K562 (cell line): Measurements from ENCODE around the gene SOS1. TPM values are rescaled to one million over a fixed set of nuclear protein-coding genes. Genes with fewer than 3 reads are reported as not detected.
A peak's percentile ranks its signal among the peaks of the same experiment; 100 is the strongest.

Source experiments
- DMBX1 ChIP-seq: fragments of 250-450 bp; sonication (Bioruptor Pico); IDR thresholded peaks from 2 replicates; pipeline ENCODE4 v1.8.0; 2022; ENCODE audit warnings: inconsistent platforms, mild to moderate bottlenecking, moderate library complexity, borderline replicate concordance
- EGR1 ChIP-seq: fragments of 450-650 bp; conservative IDR thresholded peaks from 2 replicates; pipeline ENCODE4 v1.6.1; 2017; ENCODE audit warnings: mild to moderate bottlenecking
- ELF2 ChIP-seq: fragments of 250-450 bp; sonication (Bioruptor Pico); IDR thresholded peaks from 2 replicates; pipeline ENCODE4 v1.5.0; 2021; ENCODE audit warnings: mild to moderate bottlenecking
- GATA2 ChIP-seq: sonication (generic); formaldehyde crosslinking; IDR thresholded peaks from 2 replicates; pipeline ENCODE4 v1.4.0; 2020; ENCODE audit warnings: mild to moderate bottlenecking, missing genetic modification reagents
- KDM2B ChIP-seq: fragments of 250-450 bp; sonication (Bioruptor Pico); IDR thresholded peaks from 2 replicates; pipeline ENCODE4 v1.8.0; 2021; ENCODE audit warnings: mild to moderate bottlenecking, moderate library complexity
- KLF16 ChIP-seq: IDR thresholded peaks from 2 replicates; pipeline ENCODE4 v1.6.1; 2016; ENCODE audit warnings: antibody characterized with exemption
- MAFK ChIP-seq: IDR thresholded peaks from 2 replicates; pipeline ENCODE4 v1.6.1; 2011; ENCODE audit warnings: low read length, improper control_type of control experiment
- MCM7 ChIP-seq, 2 experiments: fragments of 450-650 bp; IDR thresholded peaks; 2 replicates each; pipeline ENCODE4 v1.6.1; 2016 to 2018
- RFX1 ChIP-seq: fragments of 450-650 bp; IDR thresholded peaks from 2 replicates; pipeline ENCODE4 v1.6.1; 2016; ENCODE audit warnings: mild to moderate bottlenecking, moderate library complexity
- RFX5 ChIP-seq: IDR thresholded peaks from 2 replicates; pipeline ENCODE4 v1.6.1; 2011; ENCODE audit warnings: low read depth, mild to moderate bottlenecking, improper control_type of control experiment, low read length
- RNF2 ChIP-seq: sonication (generic); IDR thresholded peaks from 2 replicates; pipeline ENCODE4 v1.6.1; 2016
- SP2 ChIP-seq: IDR thresholded peaks from 2 replicates; pipeline ENCODE4 v1.6.1; 2011; ENCODE audit warnings: mild to moderate bottlenecking, low read depth, low read length, moderate library complexity; ENCODE audit not compliant: poor library complexity, severe bottlenecking; ENCODE audit errors: extremely low read depth
- TAF15 ChIP-seq: fragments of 200-400 bp; formaldehyde crosslinking; IDR thresholded peaks from 2 replicates; pipeline ENCODE4 v1.6.1; 2017; ENCODE audit warnings: mild to moderate bottlenecking, low read depth, low read length, moderate library complexity
- TCF7L2 ChIP-seq: fragments of 150-350 bp; IDR thresholded peaks from 2 replicates; pipeline ENCODE4 v1.6.1; 2016; ENCODE audit warnings: low read depth, mild to moderate bottlenecking, low read length, moderate library complexity
- YY1 ChIP-seq, 3 experiments: IDR thresholded peaks; 2 replicates each; pipeline ENCODE4 v1.6.1; 2011; ENCODE audit warnings: low read length in 2 of 3, mild to moderate bottlenecking in 2 of 3, moderate library complexity in 2 of 3, borderline replicate concordance in 1 of 3, control low read depth in 1 of 3, low read depth in 1 of 3; ENCODE audit not compliant: insufficient read depth in 3 of 3, insufficient replicate concordance in 2 of 3, control insufficient read depth in 1 of 3, insufficient read length in 1 of 3; ENCODE audit errors: extremely low read depth in 1 of 3
- ZBTB7A ChIP-seq: IDR thresholded peaks from 2 replicates; pipeline ENCODE4 v1.6.1; 2011; ENCODE audit warnings: low read depth, mild to moderate bottlenecking, low read length, moderate library complexity, borderline replicate concordance; ENCODE audit not compliant: control insufficient read depth
- ZFP1 ChIP-seq: fragments of 450-650 bp; formaldehyde crosslinking; IDR thresholded peaks from 2 replicates; pipeline ENCODE4 v1.4.0; 2020; ENCODE audit warnings: mild to moderate bottlenecking, mixed read lengths
- ZNF124 ChIP-seq: sonication (generic); formaldehyde crosslinking; IDR thresholded peaks from 2 replicates; pipeline ENCODE4 v1.8.1; 2022; ENCODE audit warnings: missing genetic modification reagents
- ZNF232 ChIP-seq: sonication (generic); formaldehyde crosslinking; IDR thresholded peaks from 2 replicates; pipeline ENCODE4 v1.8.0; 2022; ENCODE audit warnings: mild to moderate bottlenecking, missing genetic modification reagents
- ZNF24 ChIP-seq: fragments of 450-650 bp; IDR thresholded peaks from 2 replicates; pipeline ENCODE4 v1.6.1; 2016
- ZNF707 ChIP-seq: fragments of 250-450 bp; sonication (Bioruptor Pico); conservative IDR thresholded peaks from 2 replicates; pipeline ENCODE4 v1.8.0; 2022; ENCODE audit warnings: inconsistent platforms, mild to moderate bottlenecking, moderate library complexity
- ZNF75A ChIP-seq: fragments of 450-650 bp; formaldehyde crosslinking; IDR thresholded peaks from 2 replicates; pipeline ENCODE4 v1.4.0; 2020; ENCODE audit warnings: mild to moderate bottlenecking
- polyA plus RNA-seq, 8 experiments: library from polyadenylated mRNA; depleted of rRNA in 4 of 8; stranded (reverse) in 5 of 8; unstranded in 3 of 8; fragments of >200 nt; fragmentation: Nextera tagmentation in 2 of 8; fragmentation: Illumina TruSeq in 1 of 8; extraction: Ambion mirVana in 2 of 8; extraction: Trizol in 1 of 8; gene quantifications; 2 replicates each; pipeline versions ENCODE4 v1.2.1 to v1.2.3, GENCODE V29; 2011 to 2014; ENCODE audit warnings: inconsistent platforms in 1 of 8, missing spikeins in 1 of 8
- total RNA-seq, 7 experiments: library from RNA; depleted of rRNA in 6 of 7; stranded (reverse); fragments of >200 nt in 6 of 7; fragmentation: Illumina TruSeq in 2 of 7; extraction: Trizol in 2 of 7; gene quantifications; 2 replicates each; pipeline versions ENCODE4 v1.2.1 to v1.2.3, GENCODE V29; 2011 to 2021; ENCODE audit warnings: low replicate concordance in 1 of 7
- TF ChIP-seq, protein P1 (sequence below): fragments of 450-650 bp; conservative IDR thresholded peaks from 2 replicates; pipeline ENCODE4 v1.6.1; 2016; ENCODE audit warnings: missing genetic modification characterization, low read depth, mild to moderate bottlenecking, missing compliant biosample characterization, moderate library complexity
- TF ChIP-seq, protein P2 (sequence below): fragments of 250-450 bp; sonication (Bioruptor Pico); IDR thresholded peaks from 2 replicates; pipeline ENCODE4 v1.4.0; 2020; ENCODE audit warnings: mild to moderate bottlenecking
- TF ChIP-seq, protein P3 (sequence below): fragments of 250-450 bp; sonication (Bioruptor Pico); IDR thresholded peaks from 2 replicates; pipeline ENCODE4 v1.8.0; 2022; ENCODE audit warnings: moderate library complexity, mild to moderate bottlenecking, inconsistent platforms

SOS1 gene
- total and polyA plus RNA-seq, 9 of the 15 experiments (the other 6 are each of a cell fraction or from before 2014, with no cell fraction given): 2.5 to 27.1 (median 16.3) TPM

DNA sequence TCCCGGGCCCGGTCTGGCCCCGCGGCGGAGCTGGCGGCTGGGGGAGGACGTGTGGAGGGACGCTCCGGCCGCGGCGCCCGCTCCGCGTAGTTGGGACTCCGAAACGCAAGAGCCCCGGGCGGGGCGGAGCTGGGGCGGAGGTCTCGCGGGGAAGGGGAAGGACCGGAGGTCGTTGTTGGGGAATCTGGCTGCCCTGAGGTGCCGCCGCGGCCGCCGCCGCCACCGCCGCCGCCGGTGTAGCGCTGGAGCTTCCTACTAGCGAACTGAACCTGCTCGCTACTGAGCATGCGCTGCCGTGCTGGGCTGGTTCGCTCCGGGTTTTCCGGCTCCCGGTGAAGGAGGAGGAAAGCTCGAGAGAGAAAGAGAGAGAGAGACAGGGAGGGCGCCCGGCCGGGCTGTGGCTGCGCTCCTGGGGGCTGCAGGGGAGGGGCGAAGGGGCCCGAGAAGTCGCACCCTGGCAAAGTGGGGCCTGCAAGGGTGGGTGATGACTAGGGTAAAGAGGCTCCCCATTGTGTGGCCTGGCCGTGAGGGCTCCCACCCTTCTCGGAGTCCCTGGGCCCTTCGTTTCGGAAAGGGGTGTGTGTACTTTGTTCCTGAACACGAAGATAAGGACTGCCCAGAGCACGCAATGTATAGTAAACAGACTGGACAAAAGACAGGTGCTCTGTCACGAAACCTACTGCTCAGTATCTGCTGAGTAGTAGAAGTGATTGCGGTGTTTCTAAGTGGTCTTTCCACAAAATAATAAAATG, at the start of gene SOS1 (continued):
- no peak for TF ChIP-seq ZNF124
- no peak for TF ChIP-seq TCF7L2
- no peak for TF ChIP-seq MCM7 (IDR thresholded peaks at IDR 0.05)
- TF ChIP-seq ZNF232: no peak
- no peak for TF ChIP-seq ZNF707
- TF ChIP-seq DMBX1 (CRISPR knock-in tag): no peak
- TF ChIP-seq ZFP1 (CRISPR knock-in tag): no peak
- TF ChIP-seq ZBTB7A: peak; percentile 95
- peak in 1 of 3 experiments; percentile 79 for TF ChIP-seq YY1 (IDR thresholded peaks at IDR 0.05; ENCODE audit: borderline replicate concordance in 1 of 3, control insufficient read depth in 1 of 3, extremely low read depth in 1 of 3, insufficient read depth in 3 of 3, insufficient read length in 1 of 3, insufficient replicate concordance in 2 of 3, low read depth in 1 of 3, low read length in 2 of 3)
- TF ChIP-seq RFX1: no peak
- TF ChIP-seq ZNF75A: no peak
- TF ChIP-seq RFX5: no peak
- no peak for TF ChIP-seq SP2
- no peak for TF ChIP-seq KDM2B (CRISPR knock-in tag)
- TF ChIP-seq RNF2: peak; percentile 25; the same call in 1 of the 2 replicates
- TF ChIP-seq ELF2: no peak
- TF ChIP-seq, protein P1, sequence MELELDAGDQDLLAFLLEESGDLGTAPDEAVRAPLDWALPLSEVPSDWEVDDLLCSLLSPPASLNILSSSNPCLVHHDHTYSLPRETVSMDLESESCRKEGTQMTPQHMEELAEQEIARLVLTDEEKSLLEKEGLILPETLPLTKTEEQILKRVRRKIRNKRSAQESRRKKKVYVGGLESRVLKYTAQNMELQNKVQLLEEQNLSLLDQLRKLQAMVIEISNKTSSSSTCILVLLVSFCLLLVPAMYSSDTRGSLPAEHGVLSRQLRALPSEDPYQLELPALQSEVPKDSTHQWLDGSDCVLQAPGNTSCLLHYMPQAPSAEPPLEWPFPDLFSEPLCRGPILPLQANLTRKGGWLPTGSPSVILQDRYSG: no peak
- TF ChIP-seq, protein P2, sequence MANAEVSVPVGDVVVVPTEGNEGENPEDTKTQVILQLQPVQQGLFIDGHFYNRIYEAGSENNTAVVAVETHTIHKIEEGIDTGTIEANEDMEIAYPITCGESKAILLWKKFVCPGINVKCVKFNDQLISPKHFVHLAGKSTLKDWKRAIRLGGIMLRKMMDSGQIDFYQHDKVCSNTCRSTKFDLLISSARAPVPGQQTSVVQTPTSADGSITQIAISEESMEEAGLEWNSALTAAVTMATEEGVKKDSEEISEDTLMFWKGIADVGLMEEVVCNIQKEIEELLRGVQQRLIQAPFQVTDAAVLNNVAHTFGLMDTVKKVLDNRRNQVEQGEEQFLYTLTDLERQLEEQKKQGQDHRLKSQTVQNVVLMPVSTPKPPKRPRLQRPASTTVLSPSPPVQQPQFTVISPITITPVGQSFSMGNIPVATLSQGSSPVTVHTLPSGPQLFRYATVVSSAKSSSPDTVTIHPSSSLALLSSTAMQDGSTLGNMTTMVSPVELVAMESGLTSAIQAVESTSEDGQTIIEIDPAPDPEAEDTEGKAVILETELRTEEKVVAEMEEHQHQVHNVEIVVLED (CRISPR knock-in tag): no peak
- TF ChIP-seq EGR1: no peak
- no peak for TF ChIP-seq GATA2 (CRISPR knock-in tag)
- no peak for TF ChIP-seq ZNF24
- TF ChIP-seq MAFK: no peak
- no peak for TF ChIP-seq TAF15
- TF ChIP-seq, protein P3, sequence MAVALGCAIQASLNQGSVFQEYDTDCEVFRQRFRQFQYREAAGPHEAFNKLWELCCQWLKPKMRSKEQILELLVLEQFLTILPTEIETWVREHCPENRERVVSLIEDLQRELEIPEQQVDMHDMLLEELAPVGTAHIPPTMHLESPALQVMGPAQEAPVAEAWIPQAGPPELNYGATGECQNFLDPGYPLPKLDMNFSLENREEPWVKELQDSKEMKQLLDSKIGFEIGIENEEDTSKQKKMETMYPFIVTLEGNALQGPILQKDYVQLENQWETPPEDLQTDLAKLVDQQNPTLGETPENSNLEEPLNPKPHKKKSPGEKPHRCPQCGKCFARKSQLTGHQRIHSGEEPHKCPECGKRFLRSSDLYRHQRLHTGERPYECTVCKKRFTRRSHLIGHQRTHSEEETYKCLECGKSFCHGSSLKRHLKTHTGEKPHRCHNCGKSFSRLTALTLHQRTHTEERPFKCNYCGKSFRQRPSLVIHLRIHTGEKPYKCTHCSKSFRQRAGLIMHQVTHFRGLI (CRISPR knock-in tag): no peak
- no peak; the same call in 1 of the 2 replicates for TF ChIP-seq KLF16
